Activated naive CD8-positive, alpha-beta T cell treated with anti-CD3 and anti-CD28 coated beads, Interleukin-2, amount 50 U/mL, for 16 hours (primary cell): ENCODE results near the gene BAZ2B.

Experiments
- DNase-seq: peaks from one replicate; pipeline ENCODE4 v3.0.0-alpha.2; 2020; ENCODE audit warnings: low read depth, low spot score

The BAZ2B gene

DNA sequence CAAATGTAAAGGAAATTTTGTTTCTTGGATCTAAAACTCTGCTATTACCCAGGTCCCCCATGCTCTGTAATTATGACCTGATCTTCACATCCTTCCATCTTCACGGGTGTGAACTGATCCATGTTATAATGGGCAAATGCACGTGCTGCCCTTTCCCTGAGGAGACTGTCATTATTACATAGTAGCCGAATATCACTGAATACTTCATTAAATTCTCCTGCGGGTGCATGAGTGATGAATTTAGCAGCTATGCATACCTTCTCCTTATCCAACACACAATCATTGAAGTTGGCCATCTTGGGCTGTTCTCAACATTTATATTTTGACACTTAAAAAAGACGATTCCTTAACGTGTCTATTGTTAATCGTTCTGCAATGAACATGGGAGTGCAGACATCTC, 153.4 kb downstream of the BAZ2B start:
- no peak for DNase-seq

DNA sequence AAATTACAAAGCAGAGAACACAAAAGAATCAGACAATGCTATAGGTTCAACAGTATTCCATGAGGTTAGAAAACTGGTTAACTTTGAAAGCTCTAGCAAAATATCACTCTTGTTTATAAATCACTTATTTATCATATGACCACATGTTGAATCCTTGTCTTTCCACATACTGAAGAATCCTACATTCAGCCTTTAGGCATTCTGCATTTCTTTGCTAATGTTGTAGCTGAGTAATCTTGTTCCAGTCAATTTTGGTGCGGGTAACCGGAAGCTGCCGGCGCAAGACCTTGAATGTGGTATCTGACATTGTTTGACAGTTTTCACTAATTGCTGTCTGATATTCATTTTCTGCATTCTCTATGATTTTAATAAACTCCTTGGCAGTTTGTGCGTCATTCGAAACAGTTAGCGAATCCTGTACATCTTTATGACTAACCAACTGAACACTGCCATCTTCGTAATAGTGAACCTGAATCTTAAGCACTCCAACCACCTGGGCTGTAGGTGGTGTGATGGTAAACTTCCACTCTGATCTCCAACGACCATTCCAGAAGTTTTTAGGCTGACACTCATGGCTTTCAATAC, 154.1 kb downstream of the BAZ2B start:
- DNase-seq = no peak

DNA sequence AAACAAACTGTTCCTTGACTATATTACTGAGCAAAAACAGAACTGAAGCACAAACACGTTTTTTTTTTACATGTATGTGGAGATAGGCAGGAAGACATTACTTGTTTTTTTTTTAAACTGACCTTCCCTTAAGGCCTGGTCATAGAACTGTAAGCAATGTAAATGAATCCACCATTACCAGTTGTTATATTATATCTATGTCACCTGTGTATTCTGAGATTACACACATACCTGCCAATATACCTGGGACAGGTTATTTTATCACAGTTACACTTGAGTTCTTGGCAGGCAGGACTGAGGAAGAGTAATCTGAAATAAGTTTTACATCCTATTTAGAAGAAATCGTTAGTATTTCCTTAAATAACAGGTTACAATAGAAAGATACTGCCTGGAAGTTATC, 155.3 kb downstream of the BAZ2B start:
- no peak for DNase-seq

DNA sequence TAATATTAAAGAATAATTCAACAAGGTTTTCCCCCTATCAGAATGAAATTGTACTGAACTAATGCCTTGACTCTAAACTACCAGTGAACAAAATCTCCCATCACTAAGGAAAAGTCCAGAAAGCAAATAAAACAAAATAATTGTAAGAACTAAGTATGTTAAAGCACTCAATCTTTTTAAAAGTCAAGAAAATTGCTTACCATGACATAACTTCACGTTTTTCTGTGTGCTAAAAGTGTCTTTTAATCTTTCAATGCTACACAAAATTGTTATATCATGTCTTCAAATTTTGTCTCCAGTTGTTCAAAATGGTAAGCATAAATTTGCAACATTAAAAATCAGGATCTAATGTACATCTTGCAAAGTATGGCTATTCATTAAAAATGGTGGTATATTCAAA, 156.1 kb downstream of the BAZ2B start:
- no peak for DNase-seq

DNA sequence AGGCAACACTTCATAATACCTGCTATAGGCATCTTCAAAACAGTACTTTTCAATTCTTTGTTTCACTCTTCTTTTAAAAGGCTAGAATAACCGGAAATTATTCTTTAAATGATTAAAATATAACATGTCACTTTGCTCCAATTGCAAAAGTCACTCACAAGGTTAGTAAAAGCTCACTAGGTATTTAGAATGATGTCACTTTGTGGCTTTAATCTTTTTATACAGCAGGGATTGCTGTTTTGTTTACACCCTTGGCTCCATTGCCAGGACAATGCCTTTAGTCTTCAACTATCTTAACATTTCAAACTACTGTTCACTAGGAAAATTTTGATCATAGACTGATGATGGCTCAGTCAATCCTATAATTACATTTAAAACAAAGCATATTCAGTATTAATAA, 157.1 kb downstream of the BAZ2B start:
- no peak for DNase-seq

DNA sequence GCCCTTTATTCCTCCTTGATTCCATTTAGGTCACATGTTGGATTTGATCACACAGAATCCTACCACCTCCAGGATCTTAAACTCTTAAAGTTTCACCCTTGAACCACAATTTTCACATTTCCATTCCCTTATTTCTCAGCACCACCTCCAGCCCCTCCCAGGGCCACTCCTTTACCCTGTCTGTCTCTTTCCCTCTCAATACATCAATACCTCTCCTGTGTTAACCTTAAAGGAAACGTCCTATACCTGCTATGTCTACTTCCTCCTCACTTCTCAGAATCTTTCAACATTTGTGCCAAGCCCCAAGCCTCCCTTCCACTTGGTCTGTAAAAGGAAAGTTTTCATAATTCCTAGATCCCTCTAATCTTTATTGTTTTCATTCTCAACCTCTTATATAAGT, 158.8 kb downstream of the BAZ2B start:
- DNase-seq = no peak

DNA sequence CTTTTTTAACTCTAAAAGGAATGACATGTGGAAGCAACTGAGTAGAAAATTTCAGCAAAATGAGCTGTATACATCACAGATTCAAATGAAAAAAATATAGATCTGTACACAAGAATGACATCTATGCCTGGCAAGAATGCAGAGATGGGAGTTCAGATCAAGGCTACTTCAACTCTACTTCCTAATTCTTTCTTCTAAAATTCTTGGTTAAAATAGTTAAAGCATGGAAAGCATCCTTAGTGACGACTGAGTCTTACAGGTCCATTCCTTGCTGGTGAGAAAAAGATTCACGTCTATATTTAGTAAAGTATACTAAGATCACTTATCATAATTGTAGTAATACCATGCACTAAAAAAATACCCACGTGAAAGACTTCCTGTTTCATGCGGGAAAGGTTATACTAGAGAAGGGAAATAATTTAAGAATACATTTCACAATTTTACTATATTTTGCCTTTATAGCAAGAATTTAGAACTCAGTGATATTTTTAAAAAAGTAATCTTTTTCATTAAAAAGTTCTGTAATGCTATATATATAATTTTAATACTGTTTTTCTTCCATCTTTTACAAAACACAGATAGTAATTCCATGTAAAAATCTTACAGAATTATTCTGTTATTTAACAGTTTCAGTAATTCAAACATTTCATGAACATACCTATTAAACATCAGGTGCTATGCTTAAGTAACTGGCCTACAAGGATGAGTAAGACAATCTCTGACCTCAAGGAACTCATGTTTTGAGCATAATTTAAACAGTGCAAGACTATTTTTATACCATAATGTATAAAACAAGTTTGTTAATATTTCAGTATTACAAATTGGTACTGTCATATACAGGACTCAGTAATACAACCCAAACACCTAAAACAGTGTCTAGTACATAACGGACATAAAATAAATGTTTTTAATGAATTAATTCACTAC, 159.6 kb downstream of the BAZ2B start:
- DNase-seq = no peak

DNA sequence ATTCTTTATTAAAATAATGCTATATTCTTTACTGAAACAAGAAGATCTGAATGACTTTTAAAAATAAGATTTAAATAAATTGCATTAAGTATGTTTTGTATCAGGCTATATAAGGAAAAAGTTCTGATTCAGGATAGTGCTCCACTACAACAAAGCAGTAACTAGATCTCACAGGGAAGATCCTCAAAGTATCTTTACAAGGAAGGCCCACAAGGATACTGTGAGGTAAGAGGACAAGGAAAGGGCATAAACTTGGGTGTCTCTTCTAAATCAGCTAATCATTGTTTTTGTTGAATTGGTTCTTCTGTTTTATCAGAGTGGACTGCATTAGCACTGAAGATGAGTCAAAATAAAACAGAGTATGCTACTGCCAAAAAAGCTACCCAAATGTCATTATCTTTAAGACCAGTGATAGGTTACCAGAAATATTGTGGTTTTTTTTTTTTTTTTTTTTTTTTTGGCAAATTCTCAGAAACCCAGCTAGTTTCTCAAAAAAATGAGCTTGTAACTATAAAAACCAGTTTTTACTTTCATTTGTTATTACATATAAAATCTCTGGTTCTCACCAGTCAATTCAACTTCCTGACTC, 160.9 kb downstream of the BAZ2B start:
- DNase-seq = no peak

DNA sequence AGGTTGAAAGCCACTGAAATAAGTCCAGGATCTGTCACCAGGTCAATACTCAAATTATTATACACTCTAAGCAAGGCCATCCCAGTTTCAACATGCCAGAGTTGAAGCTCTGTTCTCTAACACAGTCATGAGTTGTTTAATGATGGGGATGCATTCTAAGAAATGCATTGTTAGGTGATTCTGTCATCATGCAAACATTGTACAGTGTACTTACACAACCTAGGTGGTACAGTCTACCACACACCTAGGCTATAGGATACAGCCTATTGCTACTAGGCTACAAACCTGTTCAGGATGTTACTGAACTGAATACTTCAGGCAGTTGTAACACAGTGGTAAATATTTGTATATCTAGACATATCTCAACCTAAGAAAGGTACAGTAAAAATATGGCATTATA, 162.2 kb downstream of the BAZ2B start:
- DNase-seq = no peak

DNA sequence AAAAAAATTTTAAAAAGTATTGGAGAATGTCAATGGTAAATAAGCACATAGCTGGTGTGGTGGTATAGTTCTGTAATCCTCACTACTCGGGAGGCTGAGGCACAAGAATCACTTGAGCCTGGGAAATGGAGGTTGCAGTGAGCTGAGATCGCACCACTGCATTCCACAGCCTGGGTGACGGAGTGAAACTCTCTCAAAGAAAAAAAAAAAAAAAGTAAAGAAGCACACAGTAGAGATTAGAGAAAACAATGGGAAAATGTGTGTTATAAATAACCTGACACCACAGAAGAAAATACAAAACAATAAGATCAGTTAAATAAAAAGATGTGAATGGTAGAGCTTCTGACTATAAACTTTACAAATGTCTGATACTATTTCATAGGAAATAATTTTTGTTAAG, 166.2 kb downstream of the BAZ2B start:
- no peak for DNase-seq

DNA sequence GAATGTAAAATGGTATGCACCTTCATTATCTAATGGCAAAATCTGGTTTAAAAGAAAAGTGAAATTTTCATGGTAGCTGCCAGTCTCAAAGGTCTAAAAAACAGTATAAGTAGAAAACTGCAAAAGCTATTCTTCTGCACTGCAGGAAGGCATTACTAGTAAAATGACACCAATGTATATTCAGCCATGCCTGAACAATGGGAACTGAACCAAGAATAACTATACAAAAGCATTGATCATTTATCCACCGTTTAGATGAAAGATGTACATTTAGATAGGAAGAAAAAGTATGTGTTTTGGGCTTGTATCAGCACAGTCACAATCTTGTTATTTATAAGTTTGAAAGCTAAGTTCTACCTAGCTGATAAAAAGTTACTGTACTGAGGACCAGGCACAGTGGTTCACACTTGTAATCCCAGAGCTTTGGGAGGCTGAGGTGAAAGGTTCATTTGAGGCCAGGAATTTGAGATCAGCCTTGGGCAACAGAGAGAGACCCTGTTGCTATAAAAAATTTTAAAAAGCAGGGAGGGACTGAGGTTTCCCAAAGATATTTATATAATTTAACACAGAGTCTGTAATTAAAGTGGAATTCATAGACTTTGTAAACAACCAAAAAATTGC, 166.7 kb downstream of the BAZ2B start:
- DNase-seq = no peak

DNA sequence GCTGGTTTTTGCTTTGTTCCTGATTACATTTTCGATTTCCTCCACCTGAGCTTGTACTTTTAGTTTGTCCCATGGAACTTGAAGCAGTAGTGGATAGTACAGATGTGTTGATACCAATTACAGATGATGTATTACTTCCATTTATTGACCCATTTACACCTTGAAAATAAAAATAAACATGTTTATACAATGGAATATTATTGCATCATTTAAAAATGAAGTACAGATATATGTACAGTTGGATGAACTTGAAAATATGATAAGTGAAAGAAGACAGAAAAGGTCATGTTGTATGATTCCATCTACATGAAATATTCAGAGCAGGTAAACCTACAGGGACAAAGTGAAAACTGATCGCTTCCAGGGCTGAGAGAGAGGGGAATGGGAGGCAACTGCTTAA, 169.5 kb downstream of the BAZ2B start:
- no peak for DNase-seq

DNA sequence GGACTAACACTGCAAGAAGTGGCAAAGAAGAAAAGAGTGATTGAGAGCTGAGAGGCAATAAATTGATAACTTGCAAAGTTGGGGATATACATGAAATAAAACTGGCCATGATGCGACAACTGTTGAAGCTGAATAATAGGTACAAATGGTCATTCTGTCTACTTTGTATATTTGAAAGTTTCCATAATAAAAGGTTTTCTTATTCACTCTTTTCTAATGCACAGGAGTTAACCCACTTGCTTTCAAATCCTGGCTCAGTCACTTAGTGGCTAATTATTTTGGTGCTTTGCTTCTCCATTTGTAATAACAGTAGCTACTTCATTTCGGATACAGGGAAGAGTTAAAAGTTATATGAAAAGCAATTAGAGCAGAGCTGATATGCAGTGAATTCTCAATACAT, 170.1 kb downstream of the BAZ2B start:
- no peak for DNase-seq

DNA sequence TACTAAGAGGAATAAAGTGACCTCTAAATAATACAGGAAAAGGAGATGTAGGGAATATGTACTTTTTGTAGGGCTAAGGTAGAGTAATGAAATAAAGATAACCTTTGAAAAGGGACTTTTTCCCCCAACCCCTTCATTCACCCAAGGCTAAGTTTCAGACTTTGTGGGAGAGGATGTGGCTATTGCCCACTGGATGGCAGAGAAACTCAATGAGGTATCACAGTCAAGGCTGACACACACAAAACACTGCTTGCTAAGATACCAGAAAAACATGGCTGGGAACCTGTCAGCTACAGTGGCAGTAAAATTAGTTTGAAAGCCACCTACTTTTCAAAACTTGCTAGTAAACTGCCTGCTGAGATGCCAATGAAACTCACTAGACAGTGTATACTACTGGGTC, 171.0 kb downstream of the BAZ2B start:
- DNase-seq = no peak

DNA sequence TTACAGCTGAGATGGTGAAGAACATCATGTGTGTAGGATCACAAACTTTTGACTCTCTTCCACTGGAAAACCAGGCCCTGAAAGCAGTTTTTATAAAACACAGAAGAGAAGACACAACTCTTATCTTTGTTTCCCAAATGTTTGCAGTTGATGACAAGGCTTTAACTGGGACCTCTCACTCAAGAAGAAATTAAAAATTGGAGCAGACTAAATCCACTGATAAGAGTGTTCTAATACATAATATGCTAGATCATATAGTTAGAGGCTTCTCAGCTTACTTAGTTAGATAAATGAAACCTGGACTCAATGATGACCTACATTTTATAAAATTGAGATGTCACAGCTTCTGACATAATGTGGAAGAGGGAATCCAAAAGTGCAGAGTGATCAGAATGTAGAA, 171.6 kb downstream of the BAZ2B start:
- no peak for DNase-seq

DNA sequence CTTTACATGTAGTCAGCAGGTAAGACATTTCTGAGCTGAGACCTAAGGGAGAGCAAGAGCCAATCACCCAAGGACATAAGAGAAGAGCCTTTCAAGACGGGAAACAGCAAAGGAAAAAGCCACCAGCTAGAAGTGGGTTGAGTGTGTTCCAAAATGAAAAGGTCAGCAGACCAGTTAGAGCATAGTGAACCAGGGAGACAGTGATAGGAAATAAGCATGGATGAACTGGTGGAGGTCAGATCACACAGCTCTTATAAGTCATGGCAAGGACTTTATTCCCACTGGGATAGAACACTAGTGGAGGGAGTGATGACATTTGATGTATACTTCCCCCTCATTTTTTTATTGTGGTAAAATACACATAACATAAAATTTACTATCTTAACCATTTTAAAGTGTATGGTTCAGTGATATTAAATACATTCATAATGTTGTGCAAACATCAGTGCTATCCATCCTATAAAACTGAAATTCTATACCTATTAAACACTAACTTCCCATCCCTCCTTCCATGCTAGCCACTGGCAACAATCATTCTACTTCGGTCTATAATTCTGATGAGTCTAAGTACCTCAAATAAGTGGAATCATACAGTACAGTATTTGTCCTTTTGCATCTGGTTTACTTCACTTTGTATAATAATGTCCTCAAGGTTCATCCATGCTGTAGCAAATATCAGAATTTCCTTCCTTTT, 174.0 kb downstream of the BAZ2B start:
- no peak for DNase-seq

DNA sequence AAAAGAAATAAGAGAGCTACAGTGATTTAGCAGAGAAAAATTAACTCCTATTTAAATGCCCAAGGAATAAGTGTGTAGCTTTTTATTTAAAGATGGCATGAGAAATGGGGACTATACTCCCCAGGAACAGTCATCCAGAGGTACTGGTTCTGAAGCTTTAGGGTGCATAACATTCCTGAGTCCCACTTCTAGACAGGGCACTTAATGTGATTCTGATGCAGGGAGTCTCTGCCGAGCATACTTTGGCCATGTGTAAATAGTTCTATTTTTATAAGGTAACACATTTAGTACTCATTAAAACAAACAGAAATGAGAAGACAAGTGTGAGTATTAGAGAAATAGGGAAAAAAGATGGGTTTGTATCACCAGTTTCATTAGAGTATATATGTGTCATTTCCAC, 175.2 kb downstream of the BAZ2B start:
- DNase-seq = no peak

DNA sequence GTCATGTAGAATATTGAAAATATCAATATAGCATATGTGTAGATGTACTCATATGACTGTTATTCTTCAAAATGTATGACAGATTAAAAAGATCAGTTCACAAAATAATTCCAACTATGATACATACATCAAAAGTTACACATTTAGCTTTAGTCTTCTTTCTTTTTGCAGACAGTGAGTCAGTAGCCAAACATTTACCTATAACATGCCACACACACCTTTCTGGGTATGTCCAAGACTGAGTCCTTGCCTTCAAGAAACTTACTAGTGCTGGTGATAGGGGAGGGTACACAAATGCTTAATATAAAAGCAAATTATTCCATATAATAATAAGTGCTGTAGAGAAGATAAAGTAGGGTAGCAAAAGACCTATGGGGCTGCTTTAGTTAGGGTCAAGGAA, 176.9 kb downstream of the BAZ2B start:
- no peak for DNase-seq

DNA sequence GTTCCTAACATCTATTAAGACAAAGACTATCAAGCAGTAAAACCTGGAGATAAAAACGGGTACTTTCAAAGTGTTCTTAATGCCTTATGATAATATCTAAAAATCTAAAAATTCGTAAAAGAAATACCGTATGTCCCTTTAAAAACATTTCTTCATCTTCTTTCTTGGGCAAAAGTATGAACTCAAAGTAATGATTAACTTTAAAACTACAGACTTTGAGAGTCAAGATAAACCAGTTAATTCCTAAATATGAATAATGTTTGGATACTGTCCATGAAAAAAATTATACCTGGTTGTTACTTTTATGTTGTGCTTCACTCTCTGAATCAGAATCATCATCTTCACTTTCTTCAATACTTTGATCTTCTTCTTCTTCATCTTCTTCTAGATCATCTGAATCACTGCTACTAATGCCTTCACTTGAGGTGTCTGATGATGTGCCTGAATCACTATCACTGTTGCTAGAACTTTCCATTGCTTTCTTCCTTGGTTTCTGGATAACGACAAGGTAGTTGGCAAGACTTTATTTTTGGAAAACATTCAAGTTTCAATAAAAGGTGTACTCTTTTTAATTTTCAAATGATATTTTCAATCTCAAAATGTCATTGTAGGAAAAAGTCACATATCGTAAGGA, 177.5 kb downstream of the BAZ2B start:
- no peak for DNase-seq

DNA sequence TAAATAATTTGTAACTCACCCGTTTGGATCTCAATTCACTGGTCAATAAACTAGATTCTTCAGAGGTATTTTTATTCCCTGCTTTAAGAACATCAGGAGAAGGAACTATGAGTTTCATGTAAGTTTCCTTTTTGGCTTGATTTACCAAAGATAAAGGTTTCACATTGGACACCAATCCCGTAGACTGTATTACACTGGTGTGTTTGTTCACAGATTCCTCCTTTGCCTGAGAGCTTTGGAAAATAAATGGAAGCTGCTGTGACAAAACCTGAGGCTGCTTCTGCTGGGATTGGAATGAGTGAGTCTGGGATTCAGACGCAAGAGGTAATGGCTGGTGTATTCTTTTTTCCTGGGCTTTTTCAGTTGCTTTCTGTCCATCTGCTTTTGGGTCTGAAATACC, 178.1 kb downstream of the BAZ2B start:
- no peak for DNase-seq

DNA sequence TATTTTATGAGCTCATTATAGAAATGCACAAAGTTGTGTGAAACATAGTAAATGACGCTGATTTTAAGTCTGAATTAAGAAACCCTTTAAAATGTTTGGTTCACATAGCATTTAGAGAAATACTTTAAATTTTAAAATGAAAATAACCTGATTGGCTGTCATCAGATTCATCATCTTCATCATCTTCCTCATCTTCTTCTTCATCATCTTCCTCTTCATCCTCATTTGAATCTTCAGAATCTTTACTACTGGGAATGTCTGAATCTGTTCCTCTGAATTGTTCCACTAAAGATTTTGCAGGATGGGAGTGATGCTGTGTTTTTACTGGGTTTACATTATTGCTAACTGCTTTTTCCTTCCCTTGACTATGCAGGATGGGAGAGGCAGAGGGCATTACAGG, 183.7 kb downstream of the BAZ2B start:
- DNase-seq = no peak

DNA sequence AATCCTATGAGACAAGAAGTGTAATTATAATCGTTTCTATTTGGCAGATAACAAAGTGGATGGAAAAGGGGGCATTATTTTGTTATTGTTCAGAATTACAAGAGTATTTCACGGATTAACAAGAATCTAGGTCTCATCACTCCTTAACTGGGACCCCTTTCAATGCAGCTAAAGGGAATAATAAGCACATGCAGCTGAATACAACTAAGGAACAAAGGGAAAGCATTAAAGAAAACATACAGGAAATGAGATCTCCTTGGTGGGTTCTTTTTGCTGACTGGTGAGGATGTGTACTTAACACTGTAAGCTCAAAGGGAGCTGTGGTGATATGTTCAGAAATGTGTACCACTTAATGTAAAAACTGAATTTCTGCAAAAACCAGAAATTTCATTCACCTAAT, 189.3 kb downstream of the BAZ2B start:
- no peak for DNase-seq
